ENCODE data around the gene TXNIP. TPM values are rescaled to one million over a fixed set of nuclear protein-coding genes. Genes with fewer than 3 reads are reported as not detected.

TXNIP gene
- total and polyA plus RNA-seq, 12 donors: 202 to 2,069 (median 743) TPM

DNA sequence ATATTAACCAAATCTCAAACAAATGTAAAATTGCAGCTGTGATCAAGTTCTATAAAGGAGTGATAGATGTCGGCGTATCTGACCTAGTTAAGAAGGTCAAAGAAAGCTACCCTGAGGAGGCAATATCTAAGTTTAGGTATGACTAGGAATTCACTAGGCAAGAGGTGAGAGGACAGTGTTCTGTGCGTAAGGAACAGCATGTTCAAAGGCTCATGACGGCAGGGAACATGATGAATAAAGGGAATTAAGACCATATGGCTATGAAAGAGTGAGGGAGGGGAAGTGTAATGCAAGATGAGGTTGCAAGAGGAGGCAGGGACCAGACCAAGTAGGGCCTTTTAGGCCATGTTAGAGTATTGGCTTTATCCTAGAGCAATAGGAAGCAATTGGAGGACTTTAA is 47.2 kb downstream of the TXNIP start:
- Histone ChIP-seq H3K36me3 (replicated peaks in 1 of 2) (peaks cover 0 to 11% of the 10 kb centered on the region in 2 donors), H3K4me3 (no peak overlapping the region), H3K9me3 (replicated peaks in 1 of 3) (no peaks in the 10 kb centered on the region), H3K4me1 (replicated peaks in 1 of 2) (peaks cover 0 to 16% of the 10 kb centered on the region in 2 donors), H3K27me3 (no peaks in the 10 kb centered on the region), H3K27ac (no peak overlapping the region)
- WGBS, 4 donors: 76 to 82% (median 79%) methylated on average over 4 of the region's 4 CpGs
- no peak for DNase-seq
- intact Hi-C loops (cut with DNase I): no loop called here
- TF ChIP-seq POLR2A (IDR thresholded peaks at IDR 0.05): no peak
- TF ChIP-seq, protein P1, sequence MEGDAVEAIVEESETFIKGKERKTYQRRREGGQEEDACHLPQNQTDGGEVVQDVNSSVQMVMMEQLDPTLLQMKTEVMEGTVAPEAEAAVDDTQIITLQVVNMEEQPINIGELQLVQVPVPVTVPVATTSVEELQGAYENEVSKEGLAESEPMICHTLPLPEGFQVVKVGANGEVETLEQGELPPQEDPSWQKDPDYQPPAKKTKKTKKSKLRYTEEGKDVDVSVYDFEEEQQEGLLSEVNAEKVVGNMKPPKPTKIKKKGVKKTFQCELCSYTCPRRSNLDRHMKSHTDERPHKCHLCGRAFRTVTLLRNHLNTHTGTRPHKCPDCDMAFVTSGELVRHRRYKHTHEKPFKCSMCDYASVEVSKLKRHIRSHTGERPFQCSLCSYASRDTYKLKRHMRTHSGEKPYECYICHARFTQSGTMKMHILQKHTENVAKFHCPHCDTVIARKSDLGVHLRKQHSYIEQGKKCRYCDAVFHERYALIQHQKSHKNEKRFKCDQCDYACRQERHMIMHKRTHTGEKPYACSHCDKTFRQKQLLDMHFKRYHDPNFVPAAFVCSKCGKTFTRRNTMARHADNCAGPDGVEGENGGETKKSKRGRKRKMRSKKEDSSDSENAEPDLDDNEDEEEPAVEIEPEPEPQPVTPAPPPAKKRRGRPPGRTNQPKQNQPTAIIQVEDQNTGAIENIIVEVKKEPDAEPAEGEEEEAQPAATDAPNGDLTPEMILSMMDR (IDR thresholded peaks at IDR 0.05): no peak

- peaks cover 0 to 19% of the 10 kb centered on the region in 2 donors for H3K36me3 ChIP-seq (replicated peaks in 1 of 2)
- H3K27ac ChIP-seq: no peak overlapping the region
- no peak overlapping the region for H3K4me3 ChIP-seq
- TF ChIP-seq, protein P1 (IDR thresholded peaks at IDR 0.05): no peak
- TF ChIP-seq POLR2A (IDR thresholded peaks at IDR 0.05): no peak
- H3K9me3 ChIP-seq (replicated peaks in 1 of 3): no peaks in the 10 kb centered on the region
- H3K4me1 ChIP-seq (replicated peaks in 1 of 2): peaks cover 0 to 11% of the 10 kb centered on the region in 2 donors
- intact Hi-C loops (cut with DNase I): no loop called here
- no peak for DNase-seq
- 81 to 97% (median 87%) methylated on average over 4 of the region's 4 CpGs for WGBS, 4 donors
- no peaks in the 10 kb centered on the region for H3K27me3 ChIP-seq
Measured at GRCh38 chr1:145947551-145947950, 48.8 kb downstream of the TXNIP start.

DNA sequence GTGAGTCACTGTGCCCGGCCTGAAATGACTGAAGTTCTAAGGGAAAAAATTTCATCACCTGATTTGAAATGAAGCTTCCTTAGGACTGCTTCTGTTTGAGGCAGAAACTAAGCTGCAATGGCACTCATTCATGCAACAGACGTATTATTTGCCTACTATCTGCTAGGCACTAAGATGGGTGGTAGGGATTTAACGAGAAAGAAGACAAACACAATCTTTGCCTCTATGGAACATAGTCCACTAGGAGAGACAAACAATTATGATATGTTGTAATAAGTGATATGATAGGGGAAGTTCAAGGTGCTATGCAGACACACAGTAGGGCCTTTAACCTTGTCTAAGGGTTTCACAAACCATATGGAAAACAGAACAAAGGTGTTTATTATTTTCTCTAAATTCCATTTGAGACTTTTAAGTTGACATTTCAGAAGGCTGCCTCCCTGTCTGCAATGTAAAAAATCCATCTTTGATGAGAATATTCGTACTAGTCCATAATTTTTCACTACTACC is 49.8 kb downstream of the TXNIP start:
- Histone ChIP-seq H3K36me3 (replicated peaks in 1 of 2) (peaks cover 0 to 27% of the 10 kb centered on the region in 2 donors), H3K27me3 (no peaks in the 10 kb centered on the region), H3K27ac (no peak overlapping the region), H3K4me3 (no peak overlapping the region), H3K4me1 (replicated peaks in 1 of 2) (peaks cover 0 to 7% of the 10 kb centered on the region in 2 donors), H3K9me3 (replicated peaks in 1 of 3) (no peaks in the 10 kb centered on the region)
- DNase-seq: no peak
- intact Hi-C loops (cut with DNase I): no loop called here
- WGBS, 4 donors: 79 to 95% (median 83%) methylated on average over 4 of the region's 4 CpGs
- TF ChIP-seq, protein P1 (IDR thresholded peaks at IDR 0.05): no peak
- no peak for TF ChIP-seq POLR2A (IDR thresholded peaks at IDR 0.05)

- Histone ChIP-seq H3K36me3 (replicated peaks in 1 of 2) (peaks cover 0 to 35% of the 10 kb centered on the region in 2 donors), H3K27ac (no peak overlapping the region), H3K4me1 (replicated peaks in 1 of 2) (peaks cover 0 to 5% of the 10 kb centered on the region in 2 donors), H3K9me3 (replicated peaks in 1 of 3) (no peaks in the 10 kb centered on the region), H3K4me3 (no peak overlapping the region), H3K27me3 (no peaks in the 10 kb centered on the region)
- TF ChIP-seq, protein P1 (IDR thresholded peaks at IDR 0.05): no peak
- no peak for TF ChIP-seq POLR2A (IDR thresholded peaks at IDR 0.05)
- intact Hi-C loops (cut with DNase I): no loop called here
- DNase-seq: no peak
- WGBS, 4 donors: 85 to 100% (median 96%) methylated on average over 3 of the region's 3 CpGs
Measured at GRCh38 chr1:145944532-145944931, 51.8 kb downstream of the TXNIP start.
